Gastroesophageal sphincter (tissue), 4 donors: ENCODE measurements around the gene SERPINA1. TPM values are rescaled to one million over a fixed set of nuclear protein-coding genes. Genes with fewer than 3 reads are reported as not detected.

Experiments
- ATAC-seq: fragments of 150-250 bp; one replicate; pipeline ENCODE4 v1.9.1; 2016; ENCODE audit warnings: mild to moderate bottlenecking, moderate library complexity
- H3K27ac ChIP-seq, 4 donors: fragments of 200-600 bp; sonication (generic) in 3 of 4; 1 replicate in 3 of 4; 2 replicates in 1 of 4; pipeline ENCODE4 v1.5.1; 2016 to 2019
- H3K27me3 ChIP-seq: fragments of 200-600 bp; sonication (generic); one replicate; pipeline ENCODE4 v1.5.1; 2019
- H3K36me3 ChIP-seq, 2 donors: fragments of 200-600 bp; sonication (generic); one replicate each; pipeline ENCODE4 v1.5.1; 2019; ENCODE audit warnings: control low read depth in 1 of 2
- H3K4me1 ChIP-seq, 3 donors: fragments of 200-600 bp; sonication (generic); 1 replicate in 2 of 3; 2 replicates in 1 of 3; pipeline ENCODE4 v1.5.1; 2016 to 2019; ENCODE audit warnings: control low read depth in 2 of 3
- H3K4me3 ChIP-seq, 2 donors: fragments of 200-600 bp; sonication (generic); one replicate each; pipeline ENCODE4 v1.5.1; 2019; ENCODE audit warnings: mild to moderate bottlenecking in 1 of 2, moderate library complexity in 1 of 2
- H3K9me3 ChIP-seq, 3 donors: fragments of 200-600 bp; sonication (generic); one replicate each; pipeline ENCODE4 v1.5.1; 2017 to 2019; ENCODE audit warnings: control low read depth in 2 of 3
- CTCF ChIP-seq, 4 experiments: fragments of 200-600 bp in 2 of 4; fragments of 450-650 bp in 2 of 4; sonication (generic) in 1 of 4; IDR thresholded peaks; one replicate each; pipeline ENCODE4 v1.5.1; 2017 to 2019; ENCODE audit warnings: antibody characterized with exemption in 4 of 4, mild to moderate bottlenecking in 2 of 4, moderate library complexity in 2 of 4
- EP300 ChIP-seq: sonication (generic); formaldehyde crosslinking; IDR thresholded peaks from one replicate; pipeline ENCODE4 v1.6.1; 2017; ENCODE audit warnings: antibody characterized with exemption, mild to moderate bottlenecking
- POLR2A ChIP-seq, 2 donors: fragments of 450-650 bp; IDR thresholded peaks; one replicate each; pipeline ENCODE4 v1.6.1; 2017; ENCODE audit warnings: antibody characterized with exemption in 2 of 2, mild to moderate bottlenecking in 2 of 2, moderate library complexity in 1 of 2
- POLR2AphosphoS5 ChIP-seq: sonication (generic); formaldehyde crosslinking; IDR thresholded peaks from one replicate; pipeline ENCODE4 v1.6.1; 2017; ENCODE audit warnings: antibody characterized with exemption
- WGBS, 2 donors: methylation state at CpG; one replicate each; pipeline ENCODE4 v1.1.5; 2018; ENCODE audit warnings: low coverage in 1 of 2; 5-methylcytosine and 5-hydroxymethylcytosine counted together
- total RNA-seq, 4 donors: library from RNA; depleted of rRNA; stranded (reverse); fragments of >200 nt; gene quantifications; one replicate each; pipeline ENCODE4 v1.1.0, GENCODE V29; 2016

Gene SERPINA1
- total RNA-seq, 4 donors from 2014 or later: 1.7 to 22.1 (median 9.4) TPM

GRCh38 chr14:94394581-94395207, 6.3 kb upstream of the SERPINA1 start:
- no peaks in the 10 kb centered on the region for H3K36me3 ChIP-seq
- WGBS, 2 donors: 51 to 73% methylated on average over 5 to 9 of the region's 9 CpGs
- H3K27ac ChIP-seq: no peak overlapping the region
- no peak overlapping the region for H3K4me3 ChIP-seq
- no peaks in the 10 kb centered on the region for H3K9me3 ChIP-seq
- ATAC-seq: peak; percentile 83
- no peaks in the 10 kb centered on the region for H3K4me1 ChIP-seq
- no peak for TF ChIP-seq POLR2A (IDR thresholded peaks at IDR 0.05)
- H3K27me3 ChIP-seq: peaks cover 9% of the 10 kb centered on the region

GRCh38 chr14:94394025-94394493, 5.7 kb upstream of the SERPINA1 start:
- Histone ChIP-seq H3K4me3 (no peak overlapping the region), H3K27me3 (peaks cover 10% of the 10 kb centered on the region), H3K9me3 (no peaks in the 10 kb centered on the region), H3K4me1 (no peaks in the 10 kb centered on the region), H3K36me3 (no peaks in the 10 kb centered on the region), H3K27ac (no peak overlapping the region)
- TF ChIP-seq POLR2A (IDR thresholded peaks at IDR 0.05): no peak
- TF ChIP-seq EP300: no peak
- no peak for TF ChIP-seq CTCF (IDR thresholded peaks at IDR 0.05)
- no peak for TF ChIP-seq POLR2AphosphoS5
- no peak for ATAC-seq
- WGBS, 2 donors: 63 to 82% methylated on average over 4 to 7 of the region's 8 CpGs

GRCh38 chr14:94393474-94393873, 5.1 kb upstream of the SERPINA1 start:
- Histone ChIP-seq H3K36me3 (no peaks in the 10 kb centered on the region), H3K9me3 (no peaks in the 10 kb centered on the region), H3K4me3 (no peak overlapping the region), H3K4me1 (no peaks in the 10 kb centered on the region), H3K27ac (no peak overlapping the region), H3K27me3 (peaks cover 10% of the 10 kb centered on the region)
- no peak for ATAC-seq
- WGBS, 2 donors: 89 to 91% methylated on average over 4 to 7 of the region's 10 CpGs
- TF ChIP-seq POLR2AphosphoS5 (no peak), POLR2A (IDR thresholded peaks at IDR 0.05) (no peak), EP300 (no peak), CTCF (IDR thresholded peaks at IDR 0.05) (no peak)

- Histone ChIP-seq H3K27me3 (peaks cover 10% of the 10 kb centered on the region), H3K4me1 (no peaks in the 10 kb centered on the region), H3K36me3 (no peaks in the 10 kb centered on the region), H3K9me3 (no peaks in the 10 kb centered on the region), H3K27ac (no peak overlapping the region), H3K4me3 (no peak overlapping the region)
- ATAC-seq: peak; percentile 38
- TF ChIP-seq POLR2AphosphoS5 (no peak), CTCF (IDR thresholded peaks at IDR 0.05) (no peak), EP300 (no peak), POLR2A (IDR thresholded peaks at IDR 0.05) (no peak)
- WGBS, 2 donors: 88% methylated on average over 5 of the region's 5 CpGs; no CpG with 5 or more reads in 1 of the 2 donors
Measured at GRCh38 chr14:94392510-94392935, 4.1 kb upstream of the SERPINA1 start.

- TF ChIP-seq EP300: no peak
- TF ChIP-seq CTCF (IDR thresholded peaks at IDR 0.05): no peak
- TF ChIP-seq POLR2AphosphoS5: no peak
- TF ChIP-seq POLR2A (IDR thresholded peaks at IDR 0.05): no peak
- peaks cover 10% of the 10 kb centered on the region for H3K27me3 ChIP-seq
- H3K9me3 ChIP-seq: no peaks in the 10 kb centered on the region
- no peak overlapping the region for H3K4me3 ChIP-seq
- WGBS, 2 donors: 77 to 85% methylated on average over 4 to 9 of the region's 10 CpGs
- no peak for ATAC-seq
- no peaks in the 10 kb centered on the region for H3K4me1 ChIP-seq
- no peaks in the 10 kb centered on the region for H3K36me3 ChIP-seq
- H3K27ac ChIP-seq: no peak overlapping the region
Measured at GRCh38 chr14:94391281-94391975, 3.0 kb upstream of the SERPINA1 start.
